ENCODE results near the gene SBF2.

Gene SBF2

DNA sequence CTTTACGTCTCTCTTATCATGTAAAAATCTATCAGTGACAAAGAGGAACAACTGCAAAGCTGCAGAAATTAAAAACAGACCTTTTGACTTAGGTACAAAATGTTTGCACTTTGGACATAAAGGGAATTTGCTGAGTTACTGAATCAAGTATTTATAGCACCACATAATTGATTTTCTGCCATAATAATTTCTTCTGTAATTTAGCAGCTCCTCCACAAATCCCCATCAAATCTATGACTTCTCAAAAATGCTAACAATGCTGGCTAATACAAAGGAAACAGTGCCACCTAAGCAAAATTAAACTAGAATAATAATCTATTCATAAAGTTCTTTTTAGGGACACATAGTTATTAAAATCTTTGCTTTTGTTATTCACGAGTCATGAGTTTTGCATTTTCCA lies 415.1 kb downstream of the SBF2 start:
- DNase-seq: no peak

DNA sequence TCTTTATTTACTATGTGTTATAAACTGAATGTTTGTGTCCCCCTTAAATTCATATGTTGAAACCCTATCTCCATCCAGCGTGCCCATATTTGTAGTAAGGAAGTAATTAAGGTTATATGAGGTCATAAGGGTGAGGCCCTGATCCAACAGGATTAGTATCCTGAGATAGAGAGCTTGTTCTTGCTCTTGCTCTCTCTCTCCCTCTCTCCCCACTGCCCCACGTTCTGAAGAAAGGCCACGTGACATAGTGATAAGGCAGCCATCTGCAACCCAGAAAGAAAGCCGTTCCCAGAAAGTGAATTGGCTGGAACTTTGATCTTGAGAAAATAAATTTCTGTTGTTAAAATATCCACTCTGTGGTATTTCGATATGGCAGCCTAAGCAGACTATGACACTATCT lies 417.7 kb downstream of the SBF2 start:
- no peak for DNase-seq

DNA sequence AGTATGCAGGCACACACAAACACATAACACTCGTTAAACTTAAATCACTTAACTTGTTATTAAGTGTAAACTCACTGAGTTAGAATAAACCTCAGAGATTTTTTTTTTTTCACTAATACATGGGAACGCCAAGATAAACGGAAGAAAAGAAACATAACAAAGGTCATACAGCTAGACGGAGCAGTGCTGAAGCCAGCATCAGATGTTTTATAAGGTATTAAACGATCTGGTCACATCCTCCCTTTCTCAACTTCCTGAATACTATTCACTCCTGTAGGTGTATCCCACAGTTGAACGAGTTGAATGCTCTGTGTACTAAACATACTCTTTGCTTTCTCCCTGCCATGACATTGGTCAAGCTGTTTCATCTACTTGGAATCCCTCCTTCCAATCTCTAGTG lies 418.2 kb downstream of the SBF2 start:
- DNase-seq: no peak

DNA sequence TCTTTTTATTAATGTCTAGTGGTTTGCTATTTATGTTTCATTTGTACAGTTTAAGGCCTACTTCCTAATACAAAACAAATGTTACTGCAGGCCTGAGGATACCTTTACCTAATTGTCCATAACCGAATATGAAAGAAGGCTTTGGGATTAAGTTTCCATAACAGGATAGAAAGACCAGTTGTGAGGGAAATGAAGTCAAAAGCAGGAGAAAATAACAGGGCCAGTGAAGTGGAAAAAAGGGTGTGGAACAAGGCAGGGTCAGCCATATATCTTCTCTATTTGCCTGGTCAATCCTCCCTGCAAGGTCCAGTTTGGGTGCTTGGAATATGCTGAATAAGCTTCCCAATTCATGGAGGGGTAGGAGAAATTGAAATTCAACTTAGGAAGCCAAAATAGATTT lies 418.6 kb downstream of the SBF2 start:
- DNase-seq: no peak

DNA sequence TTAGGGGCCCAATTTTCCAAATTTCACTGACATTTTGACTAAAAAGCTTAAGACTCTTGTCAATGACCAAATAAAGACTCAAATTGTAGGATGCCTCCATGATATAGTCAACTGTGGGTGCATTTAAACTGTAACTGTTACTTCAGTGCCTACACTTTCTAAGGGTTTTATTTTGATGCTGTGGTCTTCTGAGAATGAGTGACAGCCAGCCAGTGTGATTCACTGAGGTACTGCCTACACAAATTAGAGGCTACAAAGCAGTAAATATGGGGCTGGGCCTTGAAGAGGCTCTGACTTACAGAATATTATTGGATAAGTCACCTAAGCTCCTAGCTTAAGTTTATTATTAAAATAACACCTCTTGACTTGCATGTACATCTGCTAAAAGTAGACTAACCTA lies 419.6 kb downstream of the SBF2 start:
- no peak for DNase-seq

DNA sequence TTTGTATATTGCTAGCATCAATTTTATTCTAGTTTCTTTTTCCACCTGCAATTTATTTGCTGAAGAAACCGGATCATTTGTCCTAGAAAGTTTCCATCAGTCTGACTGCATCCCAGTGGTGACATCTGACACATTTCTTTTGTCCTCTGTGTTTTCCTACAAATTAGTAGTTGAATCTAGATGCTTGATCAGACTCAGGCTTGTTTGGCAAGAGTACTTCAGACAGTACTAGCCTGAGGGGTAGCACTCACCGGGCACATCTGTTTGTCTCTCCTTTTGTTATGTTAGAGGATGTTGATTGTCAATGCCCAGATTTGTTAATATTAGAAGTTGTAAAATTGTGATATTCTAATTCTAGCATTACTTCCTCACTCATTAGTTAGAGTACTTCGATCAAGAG lies 425.4 kb downstream of the SBF2 start:
- DNase-seq: no peak

- DNase-seq: no peak
These were observed 431.0 kb downstream of the SBF2 start for GRCh38 chr11:9862981-9863380.

DNA sequence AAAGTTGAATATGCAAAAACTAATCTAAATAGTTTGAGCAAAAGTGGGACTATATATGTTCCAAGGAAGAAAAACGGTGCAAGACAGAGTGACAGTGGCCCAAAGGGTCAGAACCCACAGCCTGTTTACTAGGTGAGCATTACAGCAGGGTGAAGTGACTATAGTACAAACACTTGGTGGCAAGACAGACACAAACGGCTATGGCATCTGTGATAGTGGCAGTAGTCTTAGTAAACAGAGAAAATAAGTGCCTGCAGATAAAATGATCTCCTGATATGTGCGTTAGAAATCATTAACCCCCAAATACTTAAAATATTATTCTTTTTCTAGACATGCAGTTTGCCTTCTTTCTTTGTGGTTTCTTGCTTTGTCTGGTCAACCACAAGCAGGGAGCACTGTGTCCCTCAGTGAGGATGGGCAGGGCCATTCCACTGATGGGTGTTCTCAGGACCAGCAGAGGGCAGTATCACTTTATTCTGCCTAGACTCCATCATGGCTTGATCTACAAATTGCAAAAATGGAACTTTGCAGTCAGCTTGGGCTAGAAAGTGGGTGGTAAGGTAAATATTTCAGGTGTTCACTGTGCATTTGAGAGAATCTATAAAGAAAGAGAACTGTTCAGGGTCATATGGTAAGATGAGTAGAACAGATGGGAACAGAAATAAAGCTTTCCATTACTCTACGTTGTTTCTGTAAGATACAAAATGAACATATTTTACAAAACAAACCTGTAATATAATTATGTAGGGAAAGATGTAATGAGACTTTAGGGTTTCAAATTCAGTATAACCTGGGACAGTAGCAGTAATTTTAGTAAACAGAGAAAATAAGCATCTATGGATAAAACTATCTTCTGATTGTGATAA lies 431.9 kb downstream of the SBF2 start:
- peak in 1 of 2 experiments; percentile 12 for DNase-seq

GRCh38 chr11:9859554-9860305 lies 434.3 kb downstream of the SBF2 start:
- DNase-seq: no peak

GRCh38 chr11:9858822-9859221 lies 435.2 kb downstream of the SBF2 start:
- no peak for DNase-seq

DNA sequence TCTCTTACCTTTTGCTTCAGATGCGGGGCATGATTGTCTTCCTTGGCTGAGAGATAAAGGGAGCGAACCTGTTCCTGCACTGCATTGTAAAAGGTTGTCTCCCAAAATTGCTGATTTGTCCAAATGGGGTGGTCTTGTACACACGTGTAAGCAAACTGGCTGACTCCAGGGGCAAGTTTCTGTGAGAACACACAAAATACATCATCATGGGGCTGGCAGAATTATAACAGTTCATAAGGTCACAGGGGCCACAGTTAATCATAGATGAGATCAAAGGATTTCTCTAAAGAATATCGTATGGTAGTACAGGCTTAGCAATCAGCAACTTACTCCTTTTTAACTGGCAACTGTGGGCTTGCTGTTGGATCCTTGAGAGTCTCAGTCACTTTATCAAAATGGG lies 435.8 kb downstream of the SBF2 start:
- DNase-seq: no peak

DNA sequence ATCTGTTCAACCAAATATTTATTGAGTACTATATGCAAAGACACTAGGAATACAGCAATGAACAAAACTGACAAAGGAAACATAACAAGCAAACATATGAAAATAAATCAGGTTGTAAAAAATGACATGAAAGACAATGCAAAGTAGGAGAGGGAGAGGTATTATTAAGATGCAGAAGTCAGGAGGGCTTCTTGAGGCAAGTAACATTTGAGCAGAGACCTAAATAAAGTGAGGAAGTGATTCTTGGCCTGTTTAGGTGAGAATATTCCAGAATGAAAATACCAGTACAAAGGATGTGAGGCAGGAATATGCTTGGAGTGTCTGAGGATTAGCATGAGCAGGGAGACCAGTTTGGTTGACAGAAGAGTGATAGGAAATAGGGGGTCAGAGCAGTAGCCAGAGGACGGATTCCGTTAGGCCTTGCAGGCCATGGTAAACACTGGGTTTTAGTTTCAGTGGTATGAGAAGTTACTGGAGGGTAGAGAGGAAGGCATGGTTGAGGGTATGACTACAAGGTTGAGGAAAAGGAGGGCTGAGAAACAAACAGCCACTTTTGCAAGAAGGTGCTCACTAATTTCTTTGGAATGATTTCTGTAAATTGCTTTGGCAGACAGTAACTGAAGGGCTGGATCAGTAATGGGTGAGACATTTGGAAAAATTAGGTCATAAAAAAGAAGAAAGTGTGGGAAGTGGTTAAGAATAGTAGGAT lies 438.3 kb downstream of the SBF2 start:
- no peak for DNase-seq

DNA sequence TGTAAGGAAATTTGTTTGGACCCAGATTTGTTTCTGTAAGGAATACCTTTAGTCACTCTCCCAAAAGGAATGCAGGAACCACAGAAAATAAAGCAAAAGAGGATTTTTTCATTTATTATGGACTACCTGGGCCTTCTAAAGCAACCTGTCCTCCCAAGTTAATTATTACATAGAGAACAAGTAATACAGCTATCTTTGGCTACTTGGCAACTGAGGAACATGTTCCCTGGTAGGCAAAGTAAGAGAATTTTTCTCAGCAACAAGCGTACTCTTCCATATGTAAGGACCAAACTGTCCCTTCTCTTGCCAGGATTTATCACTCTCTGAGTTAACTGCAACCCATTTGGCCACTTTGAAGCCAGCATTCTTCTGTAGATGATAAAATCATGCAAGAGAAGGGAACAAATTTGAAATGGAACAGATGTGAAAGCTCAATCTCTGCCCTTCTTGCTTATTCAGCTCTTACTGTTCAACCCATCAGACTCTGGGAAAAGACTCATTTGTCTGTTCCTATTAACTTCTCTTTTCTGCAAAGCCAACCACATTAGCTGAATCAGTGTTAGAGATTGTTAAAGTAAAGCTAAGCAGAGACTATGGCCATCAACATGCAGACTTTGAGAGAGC lies 440.0 kb downstream of the SBF2 start:
- DNase-seq: no peak

DNA sequence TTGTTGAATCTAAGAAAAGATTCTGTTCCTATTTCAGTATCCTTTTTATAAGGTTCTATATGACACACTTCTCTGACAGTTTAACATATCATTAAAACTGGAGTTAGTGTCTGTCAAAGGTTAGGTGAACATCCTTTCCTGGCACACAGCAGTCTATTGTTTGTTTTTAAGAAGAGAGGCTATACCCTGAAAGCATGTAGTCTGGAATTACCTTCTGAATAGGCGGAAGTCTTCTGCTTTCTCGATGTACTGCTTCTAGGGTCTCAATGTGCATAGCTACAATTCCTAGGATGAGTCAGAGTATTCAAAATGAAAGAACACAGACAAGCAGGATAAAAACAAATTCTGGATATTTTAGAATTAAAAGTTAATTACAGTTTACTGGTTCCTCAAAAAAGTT lies 441.6 kb downstream of the SBF2 start:
- DNase-seq: no peak

GRCh38 chr11:9851366-9851765 lies 442.7 kb downstream of the SBF2 start:
- no peak for DNase-seq

- no peak for DNase-seq
These were observed 443.7 kb downstream of the SBF2 start for GRCh38 chr11:9850224-9850895.

DNA sequence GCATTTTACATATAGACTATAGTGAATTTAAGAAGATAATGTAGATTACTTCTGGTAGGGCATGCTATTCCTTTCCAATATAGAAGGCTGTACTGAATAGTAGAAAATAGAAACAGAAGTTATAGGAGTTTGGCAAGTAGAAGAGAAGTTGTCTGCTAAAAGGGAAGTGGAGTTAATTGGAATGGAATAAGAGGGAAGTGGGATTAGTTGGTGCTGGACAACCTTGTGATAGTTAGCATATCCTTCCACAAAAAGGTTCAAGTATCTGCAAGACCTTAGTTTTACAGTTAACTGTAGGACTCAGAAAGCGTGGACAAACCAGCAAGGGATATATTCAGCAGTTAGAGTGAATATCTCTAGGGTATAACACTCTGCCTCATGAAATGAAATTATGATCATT lies 444.6 kb downstream of the SBF2 start:
- DNase-seq: no peak

- no peak for DNase-seq
These were observed 446.4 kb downstream of the SBF2 start for GRCh38 chr11:9847636-9848035.

GRCh38 chr11:9842923-9843322 lies 451.1 kb downstream of the SBF2 start:
- DNase-seq: no peak

- no peak for DNase-seq
These were observed 453.5 kb downstream of the SBF2 start for GRCh38 chr11:9840460-9841004.

- no peak for DNase-seq
These were observed 454.5 kb downstream of the SBF2 start for GRCh38 chr11:9839550-9839949.

- DNase-seq: no peak
These were observed 455.1 kb downstream of the SBF2 start for GRCh38 chr11:9838961-9839360.
